GM19452 (cell line): ENCODE results near the gene FAT1.

Source experiments
- ATAC-seq: cut with Tn5 transposase; IDR thresholded peaks from one replicate; pipeline ENCODE4 v1.9.1; 2021; ENCODE audit not compliant: unreplicated experiment

The FAT1 gene

GRCh38 chr4:186724864-186725468 is 1.3 kb upstream of the FAT1 start:
- ATAC-seq = no peak

DNA sequence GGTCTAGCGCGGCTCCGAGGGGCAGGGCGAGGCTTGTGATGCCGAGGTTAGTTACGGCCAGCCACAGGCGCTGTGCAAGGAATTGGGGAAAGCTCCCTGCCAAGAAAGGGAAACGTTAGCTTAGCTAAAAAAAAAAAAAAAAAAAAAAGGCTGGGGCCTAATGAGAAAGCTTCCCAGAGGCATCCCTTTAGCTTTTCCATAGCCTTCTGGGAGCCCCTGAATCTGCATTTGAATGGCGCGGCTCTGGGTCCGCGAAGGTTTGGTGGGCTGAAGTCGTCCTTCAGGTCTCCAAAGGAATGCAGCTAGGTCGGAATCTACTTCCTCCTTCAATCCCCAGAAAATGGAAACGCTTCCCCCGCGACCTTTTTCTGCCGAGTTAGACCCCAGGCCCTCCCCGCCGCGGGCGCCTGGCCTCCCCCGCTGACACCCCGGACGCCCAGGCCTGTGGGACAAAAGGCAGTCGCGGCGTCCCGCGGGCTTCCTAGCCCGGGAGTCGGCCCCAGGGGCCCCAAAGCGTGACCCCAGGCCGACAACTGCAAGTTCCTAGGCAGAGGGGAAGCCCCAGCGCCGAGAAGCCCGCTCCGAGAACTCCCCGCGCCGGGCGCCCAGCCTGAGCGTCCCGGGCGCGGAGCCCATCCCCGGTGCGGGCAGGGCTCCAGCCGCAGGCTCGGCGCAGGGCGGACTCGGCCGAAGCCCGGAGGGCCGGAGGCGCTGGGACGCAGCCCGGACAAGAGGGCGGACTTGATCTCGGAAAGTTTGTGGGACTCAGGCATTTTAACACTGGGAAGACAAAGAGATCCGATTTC is 605 bp upstream of the FAT1 start:
- ATAC-seq = no peak

DNA sequence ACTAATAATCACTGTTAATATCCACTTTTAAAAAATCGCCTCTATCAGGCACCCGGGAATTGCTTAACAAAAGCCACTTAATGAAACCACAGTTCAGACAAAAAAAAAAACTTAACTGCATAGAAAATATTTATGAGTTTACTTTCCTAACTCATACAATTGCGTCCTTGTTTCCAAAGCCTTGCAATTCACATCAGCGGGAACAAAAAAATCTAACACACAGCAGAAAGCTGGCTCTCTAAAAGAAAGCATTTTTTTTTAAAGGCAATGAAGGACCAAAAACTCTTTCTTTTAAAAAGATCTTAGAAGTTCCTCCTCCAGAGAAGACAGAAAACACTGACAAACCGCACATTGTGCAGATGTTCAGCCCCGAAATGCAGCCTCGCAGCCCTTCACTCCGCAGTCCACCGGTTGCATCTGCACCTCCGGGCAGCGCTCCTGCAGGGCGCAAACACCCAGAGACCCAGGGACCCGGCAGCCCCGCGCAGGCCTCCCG is 812 bp downstream of the FAT1 start:
- ATAC-seq = no peak

DNA sequence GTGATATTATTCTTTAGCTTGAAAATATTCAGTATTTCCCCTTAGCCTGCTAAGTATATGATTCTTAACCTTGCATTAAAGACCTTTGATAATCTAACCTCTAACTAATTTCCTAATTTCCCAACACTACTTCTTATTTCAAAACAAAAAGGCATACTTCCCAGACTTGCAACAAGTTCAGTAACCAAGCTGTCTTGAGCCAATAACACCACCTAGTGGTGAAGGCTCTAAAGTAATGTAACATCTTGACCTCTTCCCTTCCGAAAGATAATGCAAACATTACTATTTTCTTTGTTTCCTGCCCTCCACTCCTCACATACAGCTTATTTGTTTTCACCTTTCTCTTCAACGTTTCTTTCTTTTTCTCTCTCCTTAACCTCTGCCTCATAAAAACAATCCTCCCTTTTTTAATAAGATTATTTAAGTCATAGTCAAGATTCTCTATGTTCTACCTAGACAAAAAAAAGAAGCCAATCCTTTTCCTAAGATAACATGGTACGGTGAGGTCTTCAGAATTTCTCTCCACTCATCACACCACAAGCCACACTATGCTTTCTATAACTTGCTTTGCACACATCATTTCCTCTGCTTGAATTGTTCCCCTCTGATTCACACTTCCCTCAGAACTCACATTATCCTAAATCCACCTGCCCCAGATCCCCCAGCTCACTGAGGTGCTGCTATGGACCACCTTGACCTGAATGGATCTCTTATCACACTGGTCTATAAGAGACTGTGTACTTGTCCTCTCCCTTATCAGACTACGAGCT is 3.5 kb downstream of the FAT1 start:
- no peak for ATAC-seq

- ATAC-seq = no peak
Observed at GRCh38 chr4:186717556-186717955, 6.1 kb downstream of the FAT1 start.

GRCh38 chr4:186715077-186715476 is 8.6 kb downstream of the FAT1 start:
- ATAC-seq = no peak

DNA sequence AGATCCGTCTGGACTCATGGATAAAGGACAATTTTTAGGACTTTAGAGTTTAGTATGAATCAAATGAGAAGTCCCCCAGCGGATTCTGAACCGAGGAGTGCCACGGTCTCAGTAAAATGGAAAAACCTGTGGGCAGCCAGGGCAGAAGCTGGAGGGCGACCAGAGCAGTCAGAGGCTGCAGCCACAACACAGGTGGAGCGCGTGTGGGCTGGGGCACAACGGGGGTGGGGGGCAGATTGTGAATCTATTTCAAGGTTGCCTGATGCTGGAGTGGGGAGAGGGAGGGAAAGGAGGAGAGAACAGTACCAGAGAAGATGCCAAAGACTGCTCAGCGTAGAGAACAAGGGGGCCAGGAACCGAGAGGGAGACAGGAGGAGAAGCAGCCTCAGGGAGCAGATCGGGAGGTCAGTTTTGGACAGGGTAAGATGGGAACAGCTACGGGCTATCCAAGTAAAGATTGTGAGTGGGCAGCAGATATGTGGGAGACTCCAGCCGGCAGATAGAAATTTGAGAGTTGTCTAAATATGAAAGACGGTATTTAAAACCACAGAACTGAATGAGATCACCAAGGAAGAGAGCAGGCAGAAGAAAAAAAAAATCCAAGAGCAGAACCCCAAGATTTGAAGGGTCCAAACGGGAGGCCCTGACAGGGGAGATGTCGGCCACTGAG is 9.5 kb downstream of the FAT1 start:
- no peak for ATAC-seq

DNA sequence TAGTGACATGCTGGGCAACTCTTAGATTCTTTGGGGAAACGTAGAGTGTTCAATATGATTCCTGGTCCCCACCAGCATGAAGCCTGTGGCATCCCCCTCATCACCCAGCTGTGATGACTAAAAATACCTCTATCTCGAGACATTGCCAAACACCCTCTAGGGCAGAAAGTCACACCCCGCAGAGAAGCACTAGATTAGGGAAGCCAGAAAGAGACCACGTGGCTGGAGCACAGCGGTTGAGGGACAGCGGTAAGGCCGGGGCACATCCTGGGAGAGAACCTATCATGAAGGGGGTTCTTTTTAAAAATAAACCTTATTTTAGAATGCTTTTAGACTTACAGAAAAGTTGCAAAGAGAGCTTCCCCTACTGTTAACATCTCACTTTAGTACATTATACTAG is 11.0 kb downstream of the FAT1 start:
- no peak for ATAC-seq

DNA sequence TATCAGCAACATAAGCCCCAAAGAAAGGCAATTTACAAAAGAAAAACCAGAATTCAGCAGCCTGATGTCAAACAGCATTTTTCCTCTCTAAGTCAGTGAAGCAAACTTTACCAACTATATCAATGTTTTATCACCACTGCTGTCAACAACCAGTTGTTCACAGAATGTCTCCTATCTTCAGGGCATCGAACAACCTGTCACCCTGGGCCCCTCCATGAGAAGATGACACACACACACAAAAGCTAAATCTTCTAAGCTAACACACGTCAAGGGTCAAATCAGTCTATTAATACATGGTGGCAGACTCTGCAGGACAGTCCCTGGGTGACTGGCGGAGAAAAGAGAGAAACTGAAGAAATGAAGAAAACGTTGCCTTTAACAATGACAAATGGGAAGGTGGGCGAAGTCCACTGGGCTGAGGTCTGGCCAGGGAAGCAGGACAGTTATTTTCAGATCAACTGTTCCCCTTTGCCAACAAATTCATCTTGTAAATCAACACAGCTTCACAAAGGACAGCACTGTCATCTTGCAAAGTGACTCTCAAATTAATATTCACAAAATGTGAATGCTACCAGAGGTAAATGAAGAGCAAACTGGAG is 13.0 kb downstream of the FAT1 start:
- no peak for ATAC-seq

DNA sequence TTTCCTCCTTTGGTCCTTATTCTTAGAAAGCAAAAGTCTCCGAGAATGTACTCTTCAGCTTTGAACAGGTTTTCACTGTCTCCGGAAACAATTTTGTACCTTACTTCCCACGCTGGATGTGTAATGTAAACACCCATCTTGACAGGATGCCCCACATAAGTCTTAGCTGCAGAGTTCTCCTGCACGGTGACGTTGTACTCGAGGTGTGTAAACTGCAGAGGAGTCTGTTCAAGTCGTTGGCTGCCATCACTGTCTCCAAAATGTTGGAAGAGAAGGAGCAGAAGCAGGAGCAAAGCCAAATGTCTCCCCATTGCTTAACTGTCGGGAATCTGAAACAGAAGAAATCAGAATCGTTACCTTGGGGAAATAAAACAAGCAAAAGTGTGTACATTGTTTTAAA is 14.1 kb downstream of the FAT1 start:
- ATAC-seq = no peak

DNA sequence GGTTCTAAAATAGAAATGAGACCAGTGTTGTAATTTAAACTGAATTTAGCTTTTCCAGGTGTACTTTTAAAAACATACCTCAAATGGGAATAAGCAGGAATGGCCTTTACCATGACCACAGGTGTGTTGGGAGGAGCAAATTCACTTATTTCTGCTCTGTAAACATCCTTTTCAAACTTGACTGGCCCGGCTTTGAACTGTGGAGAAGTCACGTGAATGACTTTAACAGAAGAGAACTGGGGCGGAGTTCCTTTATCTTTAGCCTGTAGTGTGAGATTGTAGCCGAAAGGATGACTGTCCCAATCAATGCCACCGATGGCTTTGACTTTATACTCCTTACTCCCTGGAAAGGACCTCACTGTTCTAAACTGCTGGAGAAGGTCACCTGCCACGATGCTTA is 15.1 kb downstream of the FAT1 start:
- ATAC-seq = no peak

GRCh38 chr4:186707996-186708395 is 15.7 kb downstream of the FAT1 start:
- no peak for ATAC-seq

DNA sequence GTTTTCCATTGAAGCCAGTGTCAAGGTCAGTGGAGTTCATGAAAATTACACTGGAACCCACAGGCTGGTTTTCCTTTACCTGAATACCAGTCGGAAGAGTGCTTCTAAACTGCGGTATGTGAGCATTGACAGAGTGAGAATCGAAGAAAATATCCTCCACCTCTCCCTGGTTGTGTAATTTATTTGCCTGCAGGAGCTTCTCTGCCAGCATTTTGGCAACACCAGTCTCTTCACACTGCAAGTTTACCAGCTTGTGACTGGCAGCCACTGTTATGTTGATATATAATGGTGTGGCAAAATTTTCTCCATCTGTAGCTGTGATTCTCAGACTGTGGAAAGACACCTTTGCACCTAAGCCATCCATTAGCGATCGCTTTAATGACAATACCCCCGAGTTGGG is 16.1 kb downstream of the FAT1 start:
- no peak for ATAC-seq

GRCh38 chr4:186704057-186704456 is 19.6 kb downstream of the FAT1 start:
- no peak for ATAC-seq

GRCh38 chr4:186703510-186703909 is 20.1 kb downstream of the FAT1 start:
- ATAC-seq = no peak

- no peak for ATAC-seq
Observed at GRCh38 chr4:186702940-186703339, 20.7 kb downstream of the FAT1 start.

GRCh38 chr4:186702297-186702696 is 21.4 kb downstream of the FAT1 start:
- ATAC-seq = no peak

- no peak for ATAC-seq
Observed at GRCh38 chr4:186701788-186702187, 21.9 kb downstream of the FAT1 start.

DNA sequence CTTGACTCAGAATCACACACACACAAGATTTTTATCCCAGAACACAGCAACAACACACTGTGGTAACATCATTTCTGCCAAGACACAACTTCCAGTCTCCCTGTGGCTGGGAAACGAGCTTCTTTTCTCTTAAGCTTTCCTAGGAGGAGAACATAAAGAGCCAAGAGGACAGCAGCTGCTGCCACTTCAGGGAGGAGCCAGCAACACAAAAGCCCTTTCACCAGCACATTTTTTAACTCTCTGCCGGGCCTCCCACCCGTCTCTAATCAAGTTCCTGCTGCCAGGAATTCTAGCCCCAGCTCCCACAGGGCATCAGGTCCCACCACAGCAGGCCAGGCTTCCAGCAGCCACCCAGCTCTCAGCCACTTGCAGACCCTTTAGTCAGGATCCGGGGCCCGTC is 22.4 kb downstream of the FAT1 start:
- ATAC-seq = no peak

GRCh38 chr4:186700746-186701145 is 22.9 kb downstream of the FAT1 start:
- no peak for ATAC-seq

DNA sequence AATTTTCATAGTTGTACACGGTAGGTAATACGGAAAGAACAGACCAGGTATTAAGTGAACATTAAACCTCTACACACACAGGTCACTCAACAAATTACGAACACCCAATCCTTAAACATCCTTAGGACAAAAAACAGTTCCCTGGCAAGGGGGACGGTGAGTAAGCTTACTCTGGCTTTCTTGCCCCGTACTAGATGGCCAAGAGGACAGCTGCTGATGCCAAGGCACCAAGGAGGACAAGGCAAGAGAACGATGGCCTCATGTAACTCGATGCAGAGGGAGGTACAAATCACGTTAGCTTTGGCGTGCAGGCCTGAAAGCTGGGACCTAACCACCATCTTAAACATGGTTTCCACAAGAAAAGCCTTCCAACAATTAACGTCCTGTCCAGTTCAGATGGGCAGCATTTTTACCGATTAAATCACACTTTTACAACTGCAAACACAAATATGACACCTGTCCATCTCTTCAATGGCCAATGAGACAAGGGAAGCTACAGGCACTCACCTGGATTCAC is 23.7 kb downstream of the FAT1 start:
- no peak for ATAC-seq
